Measurements from ENCODE around the gene PSMB5. TPM values are rescaled to one million over a fixed set of nuclear protein-coding genes. Genes with fewer than 3 reads are reported as not detected.

The PSMB5 gene
- total RNA-seq: 100 to 1,000 TPM; 132 to 149 TPM
- polyA plus RNA-seq (ENCODE audit: insufficient read length in 2 of 2): 100 to 1,000 TPM; 209 to 211 TPM
- long read RNA-seq, donor 1, transcript PSMB5-202 (3 exons, 1,294 nt): major isoform, 155 of 220 reads
- long read RNA-seq, donor 1, transcript PSMB5-206 (3 exons, 444 nt): minor isoform, 5 of 220 reads
- long read RNA-seq, donor 1, partial matches to known transcripts: 47 of 220 reads
- long read RNA-seq, donor 1, other reads (novel, unspliced or antisense): 10 of 220 reads
- long read RNA-seq, donor 2, transcript PSMB5-202 (3 exons, 1,294 nt): major isoform, 68 of 87 reads
- long read RNA-seq, donor 2, partial matches to known transcripts: 16 of 87 reads
- long read RNA-seq, donor 2, other reads (novel, unspliced or antisense): 0 of 87 reads
- long read RNA-seq, donor 3, transcript PSMB5-202 (3 exons, 1,294 nt): major isoform, 64 of 101 reads
- long read RNA-seq, donor 3, partial matches to known transcripts: 33 of 101 reads
- long read RNA-seq, donor 3, other reads (novel, unspliced or antisense): 0 of 101 reads
- long read RNA-seq, donor 4, transcript PSMB5-202 (3 exons, 1,294 nt): major isoform, 122 of 199 reads
- long read RNA-seq, donor 4, transcript PSMB5-203 (3 exons, 900 nt): minor isoform, 5 of 199 reads
- long read RNA-seq, donor 4, transcript PSMB5-206 (3 exons, 444 nt): minor isoform, 5 of 199 reads
- long read RNA-seq, donor 4, partial matches to known transcripts: 64 of 199 reads
- long read RNA-seq, donor 4, other reads (novel, unspliced or antisense): 0 of 199 reads

DNA sequence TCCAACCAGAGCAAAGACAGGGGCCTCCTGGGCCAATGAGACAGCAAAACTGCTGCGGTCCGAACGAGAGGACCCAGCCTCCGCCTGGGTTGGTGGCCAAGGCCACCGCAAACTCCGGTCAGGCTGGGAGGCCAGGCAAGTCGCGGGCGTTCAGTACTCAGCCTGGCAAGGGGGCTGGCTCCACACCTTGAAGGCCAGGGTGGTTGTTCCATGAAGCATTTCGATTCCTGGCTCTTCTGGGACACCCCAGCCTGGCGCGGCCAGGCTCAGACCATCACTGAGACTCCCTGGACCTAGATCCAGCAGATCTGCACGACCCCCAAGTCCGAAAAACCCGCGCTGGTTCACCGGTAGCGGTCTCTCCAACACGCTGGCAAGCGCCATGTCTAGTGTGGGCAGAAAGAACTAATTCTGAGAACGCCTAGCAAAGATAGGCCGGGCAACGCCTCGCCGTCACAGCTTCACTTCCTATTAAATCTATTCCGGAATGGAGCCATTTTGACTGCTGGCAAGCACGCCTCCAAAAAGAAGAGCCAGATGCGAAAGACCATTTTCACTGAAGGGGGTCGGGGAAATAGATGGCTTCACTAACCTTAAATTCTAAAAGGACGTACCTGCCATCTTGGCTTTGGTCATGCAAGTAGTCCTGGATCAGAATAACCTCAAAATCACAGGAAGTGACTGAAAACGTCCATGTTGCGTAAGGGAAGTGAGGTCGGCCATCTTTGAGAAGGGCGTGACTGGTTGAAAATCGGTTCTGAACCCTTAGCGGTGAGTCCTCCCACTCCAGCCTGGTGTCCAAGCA, at the start of gene PSMB5:
PSMB5 (minus strand) TSS at position 403 of the 805 bp plus-strand sequence; CDS start at position 384, 19 bp downstream.
- Histone ChIP-seq H3K36me3 (ENCODE audit: control insufficient read depth, insufficient read depth, low read length) (peaks cover 30% of the 10 kb centered on the region), H3K27me3 (ENCODE audit: control insufficient read depth, insufficient read depth, low read length) (no peaks in the 10 kb centered on the region), H3K4me3 (ENCODE audit: low read depth, low read length) (peak within 1 kb of the TSS; percentile 74), H3K4me1 (ENCODE audit: control insufficient read depth, insufficient read depth, low read length) (peaks cover 14% of the 10 kb centered on the region), H3K9me3 (ENCODE audit: control insufficient read depth, insufficient read depth, low read length) (no peaks in the 10 kb centered on the region), H3K27ac (ENCODE audit: low read depth, low read length) (peak within 1 kb of the TSS; percentile 97)
- WGBS (ENCODE audit: insufficient coverage): 0% methylated on average over 29 of the region's 36 CpGs
- DNase-seq (ENCODE audit: low read depth in 4 of 6, low spot score in 6 of 6): peak; percentile 87 to 99 (median 95)

DNA sequence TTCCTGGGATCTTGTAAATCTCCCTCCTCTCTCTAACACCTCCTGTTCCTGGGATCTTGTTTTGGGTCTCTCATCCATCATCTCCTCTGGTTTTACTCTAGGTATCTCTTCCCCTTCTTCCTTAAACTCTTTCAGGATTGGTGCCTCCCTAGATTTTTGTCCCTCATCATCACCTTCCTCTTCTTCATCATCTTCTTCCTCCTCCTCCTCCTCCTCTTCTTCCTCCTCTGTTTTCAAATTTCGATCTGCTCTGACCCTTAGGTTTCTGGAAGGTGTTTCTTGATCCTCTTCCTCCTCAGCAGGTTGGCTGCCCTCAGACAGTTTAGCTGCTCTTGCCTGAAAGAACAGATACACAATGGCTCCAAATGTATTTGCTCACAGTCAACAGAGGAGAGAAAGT, 45.8 kb upstream of the PSMB5 start:
- no peak for DNase-seq (ENCODE audit: low read depth in 4 of 6, low spot score in 6 of 6)
- Histone ChIP-seq H3K9me3 (ENCODE audit: control insufficient read depth, insufficient read depth, low read length) (no peaks in the 10 kb centered on the region), H3K27me3 (ENCODE audit: control insufficient read depth, insufficient read depth, low read length) (no peaks in the 10 kb centered on the region), H3K27ac (ENCODE audit: low read depth, low read length) (no peak overlapping the region), H3K4me3 (ENCODE audit: low read depth, low read length) (no peak overlapping the region), H3K4me1 (ENCODE audit: control insufficient read depth, insufficient read depth, low read length) (no peaks in the 10 kb centered on the region), H3K36me3 (ENCODE audit: control insufficient read depth, insufficient read depth, low read length) (peaks cover 63% of the 10 kb centered on the region)
- no CpG with 5 or more reads among the region's 1 CpG for WGBS (ENCODE audit: insufficient coverage)

DNA sequence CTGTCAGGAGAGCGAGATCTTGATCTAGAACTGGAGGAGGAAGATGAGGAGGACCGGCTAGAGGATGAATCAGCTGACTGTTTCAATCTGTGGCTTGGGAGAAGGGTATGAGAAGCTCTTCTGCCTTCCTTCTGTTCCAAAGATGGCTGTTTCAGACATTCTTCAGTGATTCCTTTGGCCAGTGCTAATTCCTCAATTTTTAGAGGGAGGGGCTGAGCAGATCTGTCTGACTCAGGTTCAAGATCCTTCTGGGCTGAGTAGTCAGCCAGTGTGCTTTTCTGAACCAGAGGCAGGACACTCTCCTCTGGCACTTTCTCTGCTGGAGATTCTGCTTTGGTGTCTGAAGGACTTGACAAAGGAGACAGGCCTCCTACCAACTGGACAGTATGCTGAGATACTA, 45.0 kb upstream of the PSMB5 start:
- Histone ChIP-seq H3K36me3 (ENCODE audit: control insufficient read depth, insufficient read depth, low read length) (peaks cover 61% of the 10 kb centered on the region), H3K27ac (ENCODE audit: low read depth, low read length) (no peak overlapping the region), H3K27me3 (ENCODE audit: control insufficient read depth, insufficient read depth, low read length) (no peaks in the 10 kb centered on the region), H3K9me3 (ENCODE audit: control insufficient read depth, insufficient read depth, low read length) (no peaks in the 10 kb centered on the region), H3K4me3 (ENCODE audit: low read depth, low read length) (no peak overlapping the region), H3K4me1 (ENCODE audit: control insufficient read depth, insufficient read depth, low read length) (no peaks in the 10 kb centered on the region)
- DNase-seq (ENCODE audit: low read depth in 4 of 6, low spot score in 6 of 6): no peak
- WGBS (ENCODE audit: insufficient coverage): 94% methylated on average over 2 of the region's 2 CpGs

DNA sequence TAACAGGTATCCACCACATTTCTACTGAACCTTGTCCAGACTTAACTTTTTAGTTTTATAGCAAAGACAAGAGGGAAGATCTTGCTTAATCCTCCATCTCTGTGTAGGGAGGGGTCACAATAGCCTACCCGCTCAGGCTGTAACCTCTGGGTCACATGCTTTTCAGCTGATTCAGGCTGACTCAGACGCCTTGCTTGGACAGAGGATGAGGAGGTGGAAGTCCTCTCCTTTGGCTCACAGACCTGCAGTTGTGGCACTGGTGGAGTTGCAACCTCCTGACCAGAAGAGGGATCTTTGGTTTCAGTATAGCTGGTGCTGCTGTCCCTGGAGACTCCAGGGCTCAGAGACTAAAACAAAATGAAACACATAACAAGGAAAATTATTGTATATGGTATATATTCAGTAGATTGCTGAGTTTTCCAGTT, 44.0 kb upstream of the PSMB5 start:
- H3K27ac ChIP-seq (ENCODE audit: low read depth, low read length): no peak overlapping the region
- peaks cover 61% of the 10 kb centered on the region for H3K36me3 ChIP-seq (ENCODE audit: control insufficient read depth, insufficient read depth, low read length)
- H3K4me1 ChIP-seq (ENCODE audit: control insufficient read depth, insufficient read depth, low read length): no peaks in the 10 kb centered on the region
- no peak for DNase-seq (ENCODE audit: low read depth in 4 of 6, low spot score in 6 of 6)
- no peak overlapping the region for H3K4me3 ChIP-seq (ENCODE audit: low read depth, low read length)
- H3K27me3 ChIP-seq (ENCODE audit: control insufficient read depth, insufficient read depth, low read length): no peaks in the 10 kb centered on the region
- WGBS (ENCODE audit: insufficient coverage): 76% methylated on average over 2 of the region's 2 CpGs
- H3K9me3 ChIP-seq (ENCODE audit: control insufficient read depth, insufficient read depth, low read length): no peaks in the 10 kb centered on the region

DNA sequence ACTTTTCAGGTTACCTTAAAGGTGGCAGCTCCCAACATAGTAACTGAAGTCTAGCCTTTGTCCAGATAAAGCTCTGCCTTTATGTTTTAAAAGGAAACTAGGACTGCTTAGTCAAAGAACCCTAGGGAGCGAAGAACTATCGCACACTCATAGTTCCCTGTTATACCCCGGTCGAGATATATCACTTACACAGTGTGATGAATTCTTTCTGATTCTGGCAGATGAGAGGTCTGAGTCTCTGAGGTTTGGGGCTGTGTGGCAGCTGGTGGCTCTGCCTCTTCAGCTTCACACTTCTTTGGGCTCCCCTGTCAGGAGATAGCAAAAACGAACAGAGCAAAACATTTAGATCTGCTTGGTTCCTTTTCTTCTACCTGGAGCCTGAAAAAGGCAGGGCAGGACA, 43.3 kb upstream of the PSMB5 start:
- no peak for DNase-seq (ENCODE audit: low read depth in 4 of 6, low spot score in 6 of 6)
- Histone ChIP-seq H3K27ac (ENCODE audit: low read depth, low read length) (no peak overlapping the region), H3K9me3 (ENCODE audit: control insufficient read depth, insufficient read depth, low read length) (no peaks in the 10 kb centered on the region), H3K27me3 (ENCODE audit: control insufficient read depth, insufficient read depth, low read length) (no peaks in the 10 kb centered on the region), H3K4me1 (ENCODE audit: control insufficient read depth, insufficient read depth, low read length) (no peaks in the 10 kb centered on the region), H3K4me3 (ENCODE audit: low read depth, low read length) (no peak overlapping the region), H3K36me3 (ENCODE audit: control insufficient read depth, insufficient read depth, low read length) (peaks cover 60% of the 10 kb centered on the region)
- 80% methylated on average over 1 of the region's 5 CpGs for WGBS (ENCODE audit: insufficient coverage)

DNA sequence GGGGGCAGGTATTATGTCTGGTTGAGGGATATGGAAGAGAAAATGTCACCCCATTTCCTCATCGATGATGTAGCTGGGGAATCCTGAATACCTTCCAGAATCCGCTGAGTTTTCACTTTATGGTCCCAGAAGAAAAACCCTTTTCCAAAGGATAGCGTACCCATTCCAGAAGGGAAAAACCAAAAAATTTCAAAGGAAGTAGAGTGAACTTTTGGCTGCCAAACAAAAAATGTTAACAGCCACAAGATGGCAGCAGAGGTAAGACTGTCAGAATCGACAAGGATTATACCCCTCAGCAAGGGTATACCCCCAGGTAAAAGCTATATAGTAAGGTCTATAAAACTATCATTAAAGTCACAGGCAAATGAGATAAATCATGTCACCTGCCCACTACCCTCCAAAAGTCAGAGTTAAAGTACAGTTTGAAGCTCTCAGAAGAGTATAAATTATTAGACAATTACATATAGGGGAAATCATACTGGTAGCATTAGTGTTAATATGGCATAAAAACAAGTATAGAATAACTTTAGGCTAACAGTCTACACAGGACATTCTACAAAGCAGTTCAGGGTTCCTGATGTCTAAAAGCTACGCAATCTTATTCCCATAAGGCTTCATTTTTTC, 42.2 kb upstream of the PSMB5 start:
- H3K27ac ChIP-seq (ENCODE audit: low read depth, low read length): no peak overlapping the region
- WGBS (ENCODE audit: insufficient coverage): 100% methylated on average over 1 of the region's 5 CpGs
- H3K9me3 ChIP-seq (ENCODE audit: control insufficient read depth, insufficient read depth, low read length): no peaks in the 10 kb centered on the region
- H3K36me3 ChIP-seq (ENCODE audit: control insufficient read depth, insufficient read depth, low read length): peaks cover 55% of the 10 kb centered on the region
- H3K27me3 ChIP-seq (ENCODE audit: control insufficient read depth, insufficient read depth, low read length): no peaks in the 10 kb centered on the region
- H3K4me1 ChIP-seq (ENCODE audit: control insufficient read depth, insufficient read depth, low read length): peaks cover 5% of the 10 kb centered on the region
- DNase-seq (ENCODE audit: low read depth in 4 of 6, low spot score in 6 of 6): peak in 2 of 6 donors; percentile 53 to 67
- H3K4me3 ChIP-seq (ENCODE audit: low read depth, low read length): no peak overlapping the region

DNA sequence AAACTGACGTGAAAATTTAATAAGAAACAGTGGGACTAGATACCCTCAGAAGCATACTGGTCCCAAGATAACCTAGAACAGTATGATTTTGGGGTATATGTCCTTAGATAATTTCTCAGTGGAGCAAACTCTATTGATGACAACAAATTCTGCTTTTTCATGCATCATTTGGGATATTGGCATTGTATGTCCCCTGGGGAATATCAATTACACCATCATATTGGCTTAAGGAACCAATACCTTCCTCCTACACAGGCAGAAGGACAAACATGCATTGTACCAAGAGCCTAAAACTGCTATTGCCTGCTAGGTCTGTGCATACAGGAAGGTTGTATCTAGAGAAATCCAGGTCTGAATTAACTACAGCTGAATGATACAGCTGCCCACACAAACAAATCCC, 40.2 kb upstream of the PSMB5 start:
- peaks cover 14% of the 10 kb centered on the region for H3K4me1 ChIP-seq (ENCODE audit: control insufficient read depth, insufficient read depth, low read length)
- DNase-seq (ENCODE audit: low read depth in 4 of 6, low spot score in 6 of 6): no peak
- peaks cover 44% of the 10 kb centered on the region for H3K36me3 ChIP-seq (ENCODE audit: control insufficient read depth, insufficient read depth, low read length)
- H3K27ac ChIP-seq (ENCODE audit: low read depth, low read length): no peak overlapping the region
- no peak overlapping the region for H3K4me3 ChIP-seq (ENCODE audit: low read depth, low read length)
- H3K9me3 ChIP-seq (ENCODE audit: control insufficient read depth, insufficient read depth, low read length): no peaks in the 10 kb centered on the region
- WGBS (ENCODE audit: insufficient coverage): no CpG with 5 or more reads among the region's 1 CpG
- H3K27me3 ChIP-seq (ENCODE audit: control insufficient read depth, insufficient read depth, low read length): no peaks in the 10 kb centered on the region

DNA sequence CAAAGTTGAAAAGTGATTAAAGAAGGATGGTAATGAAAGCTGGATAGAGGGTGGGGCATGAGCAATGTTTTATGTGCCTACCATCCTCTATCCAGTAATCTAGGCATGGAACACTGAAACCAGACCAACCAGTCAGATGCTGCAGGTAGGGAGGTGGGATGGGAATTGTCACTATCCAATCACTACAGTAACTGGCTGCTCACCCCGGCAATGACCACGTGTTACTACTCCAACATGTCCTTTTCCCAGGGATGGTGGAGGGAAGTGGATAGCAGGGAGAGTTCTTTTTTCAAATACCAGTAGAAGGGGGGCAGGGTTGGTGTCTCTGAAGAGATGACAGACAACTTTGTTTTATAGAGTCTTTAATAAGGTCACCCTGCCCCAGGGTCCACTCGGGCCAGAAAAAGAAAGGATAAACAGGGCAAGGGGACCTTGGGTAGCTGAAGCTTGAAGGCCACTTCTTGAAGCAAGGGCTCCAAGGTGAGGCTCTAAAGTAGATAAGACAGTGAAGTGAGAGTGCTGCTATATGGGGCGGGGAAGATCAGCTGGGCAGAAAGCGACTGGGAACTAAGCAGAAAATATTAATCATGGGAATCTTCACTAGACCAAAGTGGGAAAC, 37.3 kb upstream of the PSMB5 start:
- Histone ChIP-seq H3K36me3 (ENCODE audit: control insufficient read depth, insufficient read depth, low read length) (peaks cover 41% of the 10 kb centered on the region), H3K27me3 (ENCODE audit: control insufficient read depth, insufficient read depth, low read length) (no peaks in the 10 kb centered on the region), H3K9me3 (ENCODE audit: control insufficient read depth, insufficient read depth, low read length) (no peaks in the 10 kb centered on the region), H3K27ac (ENCODE audit: low read depth, low read length) (peak overlapping the region; percentile 89), H3K4me1 (ENCODE audit: control insufficient read depth, insufficient read depth, low read length) (peaks cover 27% of the 10 kb centered on the region), H3K4me3 (ENCODE audit: low read depth, low read length) (peak overlapping the region; percentile 92)
- peak in 1 of 6 donors; percentile 25 for DNase-seq (ENCODE audit: low read depth in 4 of 6, low spot score in 6 of 6)
- 54% methylated on average over 3 of the region's 5 CpGs for WGBS (ENCODE audit: insufficient coverage)

Measured in spinal cord (tissue), 10 donors.